CD14-positive monocyte (primary cell): ENCODE data around the gene SLC39A3. TPM values are rescaled to one million over a fixed set of nuclear protein-coding genes. Genes with fewer than 3 reads are reported as not detected.

Source experiments
- DNase-seq, 3 donors: peaks; one replicate each; pipeline ENCODE4 v3.0.0-alpha.2; 2011 to 2022
- H2AFZ ChIP-seq: 2 replicates; pipeline ENCODE4 v1.6.0; 2012; ENCODE audit warnings: mild to moderate bottlenecking, low read depth, low read length, inconsistent platforms; ENCODE audit not compliant: insufficient read depth, poor library complexity, severe bottlenecking
- H3K27ac ChIP-seq, 2 donors: 1 replicate in 1 of 2; 2 replicates in 1 of 2; pipeline ENCODE4 v1.5.1; 2012 to 2013; ENCODE audit warnings: low read length in 2 of 2, control low read depth in 1 of 2, inconsistent platforms in 1 of 2, low read depth in 1 of 2, mild to moderate bottlenecking in 1 of 2
- H3K27me3 ChIP-seq, 2 donors: one replicate each; pipeline versions ENCODE4 v1.6.0 to v1.6.1; 2011 to 2013; ENCODE audit warnings: low read length in 2 of 2; ENCODE audit not compliant: control insufficient read depth in 2 of 2, insufficient read depth in 2 of 2
- H3K36me3 ChIP-seq, 2 donors: replicated peaks in 1 of 2; 1 replicate in 1 of 2; 2 replicates in 1 of 2; pipeline versions ENCODE4 v1.5.1 to v1.6.1; 2012 to 2013; ENCODE audit warnings: low read length in 2 of 2, control low read depth in 1 of 2, inconsistent platforms in 1 of 2, mild to moderate bottlenecking in 1 of 2; ENCODE audit not compliant: insufficient read depth in 2 of 2, control insufficient read depth in 1 of 2
- H3K4me1 ChIP-seq, 2 donors: 1 replicate in 1 of 2; 2 replicates in 1 of 2; pipeline versions ENCODE4 v1.5.1 to v1.6.1; 2012 to 2013; ENCODE audit warnings: low read length in 2 of 2, control low read depth in 1 of 2, inconsistent platforms in 1 of 2, mild to moderate bottlenecking in 1 of 2, moderate library complexity in 1 of 2; ENCODE audit not compliant: insufficient read depth in 2 of 2, control insufficient read depth in 1 of 2
- H3K4me2 ChIP-seq: replicated peaks from 2 replicates; pipeline ENCODE3; 2012; ENCODE audit warnings: low read length, moderate library complexity, mild to moderate bottlenecking; ENCODE audit not compliant: poor library complexity, severe bottlenecking; ENCODE audit errors: extremely low read depth
- H3K4me3 ChIP-seq, 3 experiments: fragments of 200-600 bp in 1 of 3; sonication (generic) in 1 of 3; replicated peaks in 1 of 3; 1 replicate in 2 of 3; 2 replicates in 1 of 3; pipeline ENCODE4 v1.5.1; 2011 to 2013; ENCODE audit warnings: low read length in 3 of 3, mild to moderate bottlenecking in 3 of 3, control low read depth in 2 of 3, low read depth in 2 of 3, inconsistent platforms in 1 of 3, moderate library complexity in 1 of 3
- H3K79me2 ChIP-seq: 2 replicates; pipeline ENCODE4 v1.6.0; 2012; ENCODE audit warnings: mild to moderate bottlenecking, control low read depth, inconsistent platforms, low read length, moderate library complexity; ENCODE audit not compliant: insufficient read depth
- H3K9ac ChIP-seq: 2 replicates; pipeline ENCODE4 v1.6.0; 2017; ENCODE audit warnings: low read length, mild to moderate bottlenecking; ENCODE audit not compliant: insufficient read depth, poor library complexity, severe bottlenecking
- H3K9me3 ChIP-seq, 2 donors: replicated peaks in 1 of 2; 1 replicate in 1 of 2; 2 replicates in 1 of 2; pipeline versions ENCODE4 v1.5.1 to v1.6.1; 2012 to 2013; ENCODE audit warnings: low read length in 2 of 2, control low read depth in 1 of 2; ENCODE audit not compliant: control insufficient read depth in 1 of 2, insufficient read depth in 1 of 2
- H4K20me1 ChIP-seq: 2 replicates; pipeline ENCODE4 v1.6.0; 2012; ENCODE audit warnings: mild to moderate bottlenecking, low read length, control low read depth, moderate library complexity; ENCODE audit not compliant: insufficient read depth
- H3K27ac Mint-ChIP-seq, 7 donors: one replicate each; pipeline ENCODE4 v1.8.0; 2020; ENCODE audit warnings: mild to moderate bottlenecking in 7 of 7, mixed read lengths in 7 of 7, moderate library complexity in 6 of 7, inconsistent platforms in 2 of 7
- H3K27me3 Mint-ChIP-seq, 3 donors: one replicate each; pipeline ENCODE4 v1.8.0; 2021 to 2022; ENCODE audit warnings: low read depth in 3 of 3, mild to moderate bottlenecking in 3 of 3, mixed read lengths in 3 of 3, moderate library complexity in 3 of 3, inconsistent platforms in 1 of 3
- H3K36me3 Mint-ChIP-seq, 2 donors: one replicate each; pipeline ENCODE4 v1.8.0; 2020; ENCODE audit warnings: mixed read lengths in 2 of 2, inconsistent platforms in 1 of 2, mild to moderate bottlenecking in 1 of 2
- H3K4me1 Mint-ChIP-seq: one replicate; pipeline ENCODE4 v1.8.0; 2020; ENCODE audit warnings: mild to moderate bottlenecking, mixed read lengths
- H3K4me3 Mint-ChIP-seq, 2 donors: one replicate each; pipeline ENCODE4 v1.8.0; 2020; ENCODE audit warnings: mild to moderate bottlenecking in 2 of 2, mixed read lengths in 2 of 2, moderate library complexity in 1 of 2
- H3K9me3 Mint-ChIP-seq, 7 donors: one replicate each; pipeline ENCODE4 v1.8.0; 2020 to 2022; ENCODE audit warnings: mixed read lengths in 7 of 7, mild to moderate bottlenecking in 6 of 7, moderate library complexity in 6 of 7, inconsistent platforms in 2 of 7
- CTCF ChIP-seq: fragments of 200-600 bp; IDR thresholded peaks from one replicate; pipeline ENCODE4 v1.8.0; 2022; ENCODE audit warnings: antibody characterized with exemption, mild to moderate bottlenecking
- WGBS: methylation state at CpG from one replicate; pipeline ENCODE4 v1.1.5; 2013; ENCODE audit warnings: missing lambda C conversion rate; ENCODE audit not compliant: insufficient coverage; 5-methylcytosine and 5-hydroxymethylcytosine counted together
- intact Hi-C, 2 donors: fragments of 100-400 bp; cut with micrococcal nuclease; formaldehyde crosslinking; loops; one replicate each; pipeline versions ENCODE4 v1.15.0 to v1.15.1; 2023
- polyA plus RNA-seq, 3 donors: library from polyadenylated mRNA; depleted of rRNA in 1 of 3; unstranded in 2 of 3; stranded (reverse) in 1 of 3; fragments of 300-500 nt in 2 of 3; fragments of >200 nt in 1 of 3; fragmentation: Illumina TruSeq in 2 of 3; gene quantifications; 1 replicate in 2 of 3; 2 replicates in 1 of 3; pipeline ENCODE4 v1.2.3, GENCODE V29; 2012 to 2021

Gene SLC39A3
- polyA plus RNA-seq, 3 donors, result 14.2 to 39.5 (median 37.0) TPM

- Mint-ChIP-seq H3K36me3 (peaks cover 34 to 60% of the 10 kb centered on the region in 2 donors), H3K4me1 (peaks cover 12% of the 10 kb centered on the region), H3K9me3 (peaks cover 0 to 2% (median 0%) of the 10 kb centered on the region in 7 donors), H3K27ac (no peak overlapping the region), H3K27me3 (no peaks in the 10 kb centered on the region), H3K4me3 (no peak overlapping the region)
- no peak overlapping the region for H3K9ac ChIP-seq
- no peak overlapping the region for H3K4me3 ChIP-seq
- no peak overlapping the region for H3K27ac ChIP-seq
- peaks cover 60 to 72% of the 10 kb centered on the region in 2 donors for H3K36me3 ChIP-seq
- TF ChIP-seq CTCF, result no peak
- peaks cover 41% of the 10 kb centered on the region for H4K20me1 ChIP-seq
- H3K9me3 ChIP-seq, result no peaks in the 10 kb centered on the region
- H3K79me2 ChIP-seq, result peaks cover 37% of the 10 kb centered on the region
- H3K4me1 ChIP-seq, result peaks cover 14 to 15% of the 10 kb centered on the region in 2 donors
- no peak for DNase-seq
- no peaks in the 10 kb centered on the region for H3K27me3 ChIP-seq
- intact Hi-C loops, result no loop called here
- no peak overlapping the region for H2AFZ ChIP-seq
- WGBS, result 96% methylated on average over 17 of the region's 19 CpGs
- H3K4me2 ChIP-seq, result no peak overlapping the region
Observed at GRCh38 chr19:2767688-2768087, 27.9 kb upstream of the SLC39A3 start.

- Mint-ChIP-seq H3K9me3 (peaks cover 0 to 2% (median 0%) of the 10 kb centered on the region in 7 donors), H3K4me1 (peaks cover 12% of the 10 kb centered on the region), H3K36me3 (peaks cover 41 to 66% of the 10 kb centered on the region in 2 donors), H3K4me3 (no peak overlapping the region), H3K27ac (no peak overlapping the region), H3K27me3 (no peaks in the 10 kb centered on the region)
- peaks cover 33% of the 10 kb centered on the region for H4K20me1 ChIP-seq
- TF ChIP-seq CTCF, result no peak
- no peak overlapping the region for H3K4me2 ChIP-seq
- intact Hi-C loops, result no loop called here
- H3K4me3 ChIP-seq, result no peak overlapping the region
- peaks cover 28% of the 10 kb centered on the region for H3K79me2 ChIP-seq
- WGBS, result 95% methylated on average over 24 of the region's 35 CpGs
- no peak overlapping the region for H3K27ac ChIP-seq
- DNase-seq, result no peak
- no peak overlapping the region for H3K9ac ChIP-seq
- no peaks in the 10 kb centered on the region for H3K9me3 ChIP-seq
- H3K4me1 ChIP-seq, result peaks cover 14 to 15% of the 10 kb centered on the region in 2 donors
- H2AFZ ChIP-seq, result no peak overlapping the region
- no peaks in the 10 kb centered on the region for H3K27me3 ChIP-seq
- H3K36me3 ChIP-seq, result peaks cover 69 to 75% of the 10 kb centered on the region in 2 donors
Observed at GRCh38 chr19:2766594-2767372, 27.0 kb upstream of the SLC39A3 start.
